SHP77 (cell line): ENCODE results near the gene SYK.
"Not testable (repeated sequence)": the region's sequence is repeated elsewhere in the genome, so short reads cannot be mapped to it uniquely, and the experiment has no call there.

Experiments
- DNase-seq, 2 experiments: peaks; one replicate each; lab custom pipeline; 2025; lab: John Stamatoyannopoulos, UW

SYK gene

DNA sequence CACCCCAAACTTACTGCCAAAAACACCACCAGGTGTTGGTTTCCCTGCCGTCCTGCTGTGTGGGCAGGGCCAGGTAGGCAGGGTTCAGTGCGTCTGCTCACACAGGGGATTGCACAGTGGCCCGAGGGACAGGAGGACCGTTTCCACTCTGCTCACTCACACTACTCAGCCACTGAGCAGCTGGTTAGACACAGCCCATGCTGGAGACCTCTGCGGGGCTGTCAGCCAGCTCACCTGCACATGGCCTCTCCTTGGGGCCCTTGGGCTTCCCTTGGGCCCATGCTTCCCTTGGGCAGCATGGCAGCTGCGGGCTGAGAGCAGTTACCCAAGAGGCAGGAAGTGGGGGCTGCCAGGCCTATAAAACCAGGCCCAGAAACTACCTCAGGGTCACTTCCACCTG, 79.0 kb downstream of the SYK start:
- DNase-seq: no peak

DNA sequence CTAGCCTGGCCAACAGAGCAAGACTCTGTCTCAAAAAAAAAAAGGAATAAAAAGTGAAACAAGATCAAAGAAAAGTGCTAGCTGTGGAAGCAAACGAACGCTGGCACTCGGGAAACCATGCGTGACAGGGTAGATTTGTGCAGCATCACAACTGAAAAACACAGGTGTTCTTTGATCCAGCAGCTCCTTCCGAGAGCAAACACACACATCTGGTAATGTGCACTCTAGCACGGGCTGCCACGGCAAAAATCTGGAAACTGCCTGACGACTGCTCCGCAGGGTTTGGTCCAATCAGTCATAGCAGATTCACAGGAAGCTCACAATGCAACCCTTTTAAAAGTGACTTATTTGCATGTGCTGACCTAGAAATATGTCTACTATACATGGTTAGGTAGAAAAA, 80.0 kb downstream of the SYK start:
- no peak for DNase-seq

- no peak for DNase-seq
Measured at GRCh38 chr9:90882991-90883600, 81.5 kb downstream of the SYK start.

- DNase-seq: no peak
Measured at GRCh38 chr9:90883661-90884060, 82.0 kb downstream of the SYK start.

DNA sequence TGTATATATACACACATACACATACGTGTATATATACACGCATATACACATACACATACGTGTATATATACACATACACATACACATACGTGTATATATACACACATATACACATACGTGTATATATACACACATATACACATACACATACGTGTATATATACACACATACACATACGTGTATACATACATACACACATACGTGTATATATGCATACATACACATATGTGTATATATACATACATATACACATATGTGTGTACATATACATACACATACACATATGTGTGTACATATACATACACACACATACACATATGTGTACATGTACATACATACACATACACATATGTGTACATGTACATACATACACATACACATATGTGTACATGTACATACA, 82.6 kb downstream of the SYK start:
- no peak for DNase-seq

DNA sequence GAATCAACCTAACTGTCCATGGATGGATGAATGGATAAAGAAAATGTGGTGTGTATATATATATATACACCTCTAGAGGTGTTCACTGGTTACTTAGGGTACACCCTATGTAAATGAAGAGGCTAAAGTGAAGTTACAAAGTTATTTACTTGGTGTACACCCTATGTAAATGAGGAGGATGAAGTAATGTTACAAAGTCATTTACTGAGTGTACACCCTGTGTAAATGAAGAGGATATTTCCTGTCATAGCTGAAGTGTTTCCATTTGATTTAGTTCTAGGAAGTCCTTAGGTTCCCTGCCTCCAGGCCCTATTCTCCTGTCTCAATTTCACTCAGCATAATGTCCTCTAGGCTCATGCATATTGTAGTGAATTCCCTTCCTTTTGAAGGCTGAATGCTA, 85.2 kb downstream of the SYK start:
- DNase-seq: not testable (repeated sequence)

- no peak for DNase-seq
Measured at GRCh38 chr9:90888941-90889340, 87.3 kb downstream of the SYK start.

GRCh38 chr9:90890146-90890810, 88.7 kb downstream of the SYK start:
- no peak for DNase-seq

DNA sequence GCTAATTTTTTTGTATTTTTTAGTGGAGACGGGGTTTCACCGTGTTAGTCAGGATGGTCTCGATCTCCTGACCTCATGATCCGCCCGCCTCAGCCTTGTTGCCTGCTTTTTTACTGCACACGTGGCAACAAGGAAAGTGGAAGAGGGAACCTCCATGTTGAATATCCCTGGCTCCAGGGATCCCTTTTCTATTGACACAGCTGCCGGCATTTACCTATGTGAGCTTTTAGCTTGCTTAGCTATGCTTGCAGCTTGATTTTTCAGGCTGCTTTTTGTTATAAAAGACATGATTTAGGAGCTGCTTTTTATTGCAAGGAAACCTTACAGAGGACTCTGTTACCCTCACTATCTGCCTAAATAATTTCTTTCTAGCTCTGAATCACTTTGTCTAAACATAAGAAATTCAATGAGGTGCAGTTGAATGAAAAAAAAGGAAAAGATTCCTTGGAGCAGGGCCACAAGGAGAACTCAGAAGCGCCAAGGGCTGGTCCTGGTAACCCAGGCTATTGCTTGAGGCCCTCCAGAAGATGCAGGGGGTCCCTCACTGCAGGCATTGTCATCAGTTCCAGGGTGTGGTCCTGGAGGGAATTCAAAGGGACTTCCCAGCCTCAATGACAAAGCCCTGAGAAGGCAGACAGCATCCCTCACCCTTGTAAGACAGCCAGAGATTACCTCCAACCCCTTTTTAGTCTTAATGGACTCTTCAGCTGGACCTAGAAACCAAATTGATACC, 89.9 kb downstream of the SYK start:
- peak; percentile 33 to 62 for DNase-seq

DNA sequence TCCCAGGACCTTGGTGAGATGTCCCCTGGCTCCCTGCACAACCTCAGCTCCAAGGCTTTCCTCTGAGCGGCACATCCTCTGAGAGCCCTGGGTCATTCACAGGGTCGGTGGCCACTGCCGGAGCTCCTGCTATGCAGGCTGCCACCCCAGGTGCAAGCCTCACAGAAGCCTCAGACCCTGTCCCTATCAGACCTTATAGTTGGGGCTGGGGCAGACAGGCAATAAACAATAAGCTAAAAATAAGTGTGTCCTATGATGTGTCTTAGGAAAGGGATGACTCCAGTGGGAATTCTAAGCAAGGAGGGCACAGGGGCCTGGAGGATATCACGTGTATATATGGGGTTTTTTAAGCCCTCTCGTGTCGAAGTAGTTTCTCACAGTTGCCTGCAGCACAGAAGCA, 91.3 kb downstream of the SYK start:
- no peak for DNase-seq

GRCh38 chr9:90893706-90894105, 92.1 kb downstream of the SYK start:
- DNase-seq: no peak

DNA sequence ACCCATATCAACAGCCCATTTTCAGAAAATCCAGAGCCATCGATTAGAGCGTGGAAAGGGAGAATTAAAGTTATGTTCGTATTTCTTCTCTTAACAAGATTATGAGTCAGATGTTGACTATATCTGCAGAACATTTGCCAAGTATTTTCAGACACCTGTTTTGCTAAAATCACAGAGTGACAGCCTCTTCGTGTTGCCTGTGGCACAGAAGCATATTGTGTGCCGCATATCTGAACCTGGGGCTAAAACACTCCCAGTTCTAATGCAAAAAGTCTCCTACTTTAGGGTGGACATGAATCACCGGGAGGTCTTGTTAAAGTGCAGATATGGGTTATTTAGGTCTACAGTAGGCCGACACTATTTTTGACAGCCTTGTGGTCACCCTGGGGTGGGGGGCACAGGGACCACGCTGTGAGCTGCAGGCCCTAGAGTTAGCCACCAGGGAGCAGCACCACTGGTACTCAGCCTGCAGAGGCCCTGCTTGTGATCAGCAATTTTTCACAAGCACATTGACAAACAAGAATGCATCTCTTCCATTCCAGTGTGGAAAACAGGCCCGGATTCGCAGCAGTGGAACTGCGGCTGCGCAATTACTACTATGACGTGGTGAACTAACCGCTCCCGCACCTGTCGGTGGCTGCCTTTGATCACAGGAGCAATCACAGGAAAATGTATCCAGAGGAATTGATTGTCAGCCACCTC, 93.5 kb downstream of the SYK start:
- no peak for DNase-seq

DNA sequence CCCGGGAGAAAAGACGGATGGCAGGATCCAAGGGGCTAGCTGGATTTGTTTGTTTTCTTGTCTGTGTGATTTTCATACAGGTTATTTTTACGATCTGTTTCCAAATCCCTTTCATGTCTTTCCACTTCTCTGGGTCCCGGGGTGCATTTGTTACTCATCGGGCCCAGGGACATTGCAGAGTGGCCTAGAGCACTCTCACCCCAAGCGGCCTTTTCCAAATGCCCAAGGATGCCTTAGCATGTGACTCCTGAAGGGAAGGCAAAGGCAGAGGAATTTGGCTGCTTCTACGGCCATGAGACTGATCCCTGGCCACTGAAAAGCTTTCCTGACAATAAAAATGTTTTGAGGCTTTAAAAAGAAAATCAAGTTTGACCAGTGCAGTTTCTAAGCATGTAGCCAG, 94.2 kb downstream of the SYK start:
- DNase-seq: no peak

DNA sequence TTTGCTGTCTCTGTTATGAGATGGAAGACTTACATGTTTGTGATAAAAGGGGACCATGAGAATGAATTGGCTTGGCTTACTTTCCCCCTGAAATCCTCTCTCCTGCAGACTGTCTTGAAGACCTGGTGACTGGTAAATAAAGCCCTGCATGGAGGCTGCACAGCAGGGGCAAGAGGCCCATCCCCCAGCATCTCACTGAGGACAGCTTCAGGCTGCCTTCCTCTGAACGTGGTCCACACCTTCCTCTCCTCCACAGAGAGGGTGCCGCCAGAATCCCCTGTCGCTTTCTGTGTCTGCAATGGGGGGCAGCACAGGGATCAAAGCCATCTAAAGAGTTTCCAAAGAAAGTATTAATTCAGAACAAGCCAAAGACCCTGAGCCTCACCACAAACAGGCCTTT, 94.6 kb downstream of the SYK start:
- DNase-seq: no peak

- no peak for DNase-seq
Measured at GRCh38 chr9:90898228-90898627, 96.6 kb downstream of the SYK start.

DNA sequence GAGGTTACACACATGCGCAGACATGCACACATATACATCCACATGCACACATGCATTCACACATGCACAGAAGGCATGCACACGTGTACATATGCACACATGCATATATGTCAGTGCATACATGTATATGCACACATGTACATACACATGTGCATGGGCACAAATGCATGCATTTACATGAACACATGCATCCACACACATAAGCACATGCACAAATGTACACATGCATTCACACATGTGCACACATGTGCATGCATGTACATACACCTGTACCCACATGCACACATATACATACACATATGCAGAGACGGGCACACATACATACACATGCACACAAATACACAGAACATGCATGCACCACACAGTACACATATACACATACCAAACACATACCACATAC, 97.7 kb downstream of the SYK start:
- no peak for DNase-seq

GRCh38 chr9:90900130-90900529, 98.5 kb downstream of the SYK start:
- DNase-seq: no peak

- DNase-seq: no peak
Measured at GRCh38 chr9:90901933-90902332, 100.3 kb downstream of the SYK start.

- DNase-seq: no peak
Measured at GRCh38 chr9:90903766-90904424, 102.3 kb downstream of the SYK start.

DNA sequence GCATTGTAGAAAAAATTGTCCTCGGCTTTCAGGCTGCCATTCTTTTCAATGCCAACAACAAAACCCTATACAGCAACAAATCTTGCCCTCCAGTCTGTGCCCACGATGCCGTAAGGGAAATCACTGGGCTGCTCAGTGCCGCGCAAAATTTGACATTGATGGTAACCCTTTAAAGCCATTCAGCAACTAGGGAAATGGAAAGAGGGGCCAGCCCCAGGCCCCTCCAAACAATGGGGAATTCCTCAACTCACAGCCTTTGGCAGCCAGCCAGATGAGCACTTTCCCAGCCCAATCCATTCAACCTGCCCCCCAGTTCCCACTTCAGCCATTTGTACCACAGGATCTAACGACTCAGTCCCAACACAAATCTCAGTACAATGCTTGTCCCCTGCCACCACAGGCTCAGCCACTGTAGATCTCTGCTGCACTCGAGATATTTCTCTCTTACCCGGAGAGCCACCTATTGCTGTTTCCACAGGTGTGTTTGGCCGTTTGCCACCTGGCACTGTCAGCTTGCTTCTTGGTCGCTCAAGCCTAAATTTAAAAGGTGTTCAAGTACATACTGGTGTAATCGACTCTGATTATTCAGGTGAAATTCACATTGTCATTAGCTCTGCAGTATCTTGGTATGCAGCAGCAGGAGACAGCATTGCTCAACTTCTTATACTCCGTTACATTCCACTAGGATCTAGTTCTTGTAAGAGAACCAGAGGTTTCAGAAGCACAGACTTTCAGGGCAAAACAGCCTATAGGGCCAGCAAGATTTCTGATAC, 103.3 kb downstream of the SYK start:
- no peak for DNase-seq

DNA sequence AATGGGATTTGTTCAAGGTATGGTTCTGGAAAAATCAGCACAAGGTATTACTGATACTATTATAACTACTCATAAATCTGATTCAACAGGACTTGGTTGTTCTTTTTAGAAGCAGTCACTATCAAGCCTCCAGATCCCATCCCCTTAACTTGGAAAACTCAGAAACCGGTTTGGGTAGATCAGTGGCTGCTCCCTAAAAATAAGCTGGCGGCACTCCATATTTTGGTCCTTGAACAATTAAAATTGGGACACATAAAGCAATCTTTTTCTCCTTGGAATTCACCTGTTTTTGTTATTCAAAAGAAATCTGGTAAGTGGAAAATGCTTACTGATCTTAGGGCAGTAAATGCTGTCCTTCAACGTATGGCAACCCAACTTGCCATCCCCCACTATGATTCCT, 104.2 kb downstream of the SYK start:
- no peak for DNase-seq
